ENCODE data around the gene MGARP. TPM values are rescaled to one million over a fixed set of nuclear protein-coding genes. Genes with fewer than 3 reads are reported as not detected.

MGARP gene
- total and polyA plus RNA-seq, 2 donors: 1.1 to 1.5 TPM

DNA sequence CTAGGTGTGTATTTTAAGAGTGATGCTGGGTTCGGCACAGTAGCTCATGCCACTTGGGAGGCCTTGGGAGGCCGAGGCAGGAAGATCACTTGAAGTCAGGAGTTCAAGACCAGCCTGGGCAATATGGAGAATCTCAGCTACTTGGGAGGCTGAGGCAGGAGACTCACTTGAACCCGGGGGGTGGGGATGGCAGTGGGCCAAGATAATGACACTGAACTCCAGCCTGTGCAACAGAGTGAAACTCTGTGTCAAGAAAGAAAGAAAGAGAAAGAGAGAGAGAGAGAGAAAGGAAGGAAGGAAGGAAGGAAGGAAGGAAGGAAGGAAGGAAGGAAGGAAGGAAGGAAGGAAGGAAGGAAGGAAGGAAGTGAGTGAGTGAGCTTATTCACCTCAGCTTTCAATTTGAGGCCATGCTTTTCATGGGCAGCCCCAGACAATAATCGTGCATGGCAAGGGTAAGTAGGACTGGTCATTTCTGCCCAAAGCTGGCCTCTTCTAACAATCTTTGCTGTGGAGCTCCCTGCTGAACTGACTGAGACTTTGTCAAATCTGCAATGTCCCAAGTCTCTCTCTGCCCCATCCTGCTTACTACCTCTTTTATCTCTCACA lies 60.5 kb downstream of the MGARP start:
- Histone ChIP-seq H3K36me3 (ENCODE audit: insufficient read depth) (no peaks in the 10 kb centered on the region), H3K27ac (ENCODE audit: low read depth) (no peak overlapping the region), H3K4me3 (ENCODE audit: low read depth, low read length) (no peak overlapping the region), H3K4me1 (ENCODE audit: insufficient read depth) (no peaks in the 10 kb centered on the region)
- WGBS: 94% methylated on average over 4 of the region's 4 CpGs
- no peak for DNase-seq (ENCODE audit: extremely low spot score)

Small RNA genes within 50 kb of the gene (small RNA-seq; reads per million reads assigned to genes)
- gene RNU6-1074P (not detected), gene RNU6-1214P (not detected), gene RNU6-506P (not detected)

Other genes with a start within 250 kb of the MGARP start
- 136 TPM for gene ELF2, start 103.0 kb downstream of the MGARP start, total RNA-seq
- gene ELF2, start 103.0 kb downstream of the MGARP start, polyA plus RNA-seq: 29.6 TPM
- 54.0 TPM for gene NAA15, start 21.3 kb upstream of the MGARP start, total RNA-seq
- 12.0 TPM for gene NAA15, start 21.3 kb upstream of the MGARP start, polyA plus RNA-seq
- 43.6 TPM for gene NDUFC1, start 22.3 kb upstream of the MGARP start, total RNA-seq
- gene NDUFC1, start 22.3 kb upstream of the MGARP start, polyA plus RNA-seq: 74.7 TPM
- gene RAB33B, start 173.9 kb upstream of the MGARP start, total RNA-seq: 46.7 TPM
- 7.7 TPM for gene RAB33B, start 173.9 kb upstream of the MGARP start, polyA plus RNA-seq